Measurements from ENCODE around the gene ITLN1. TPM values are rescaled to one million over a fixed set of nuclear protein-coding genes. Genes with fewer than 3 reads are reported as not detected.

Gene ITLN1
- total RNA-seq, 1 experiment from 2014 or later = not detected

GRCh38 chr1:160850541-160850940, 34.4 kb downstream of the ITLN1 start:
- BruUV-seq (replicated peaks) = no TSS peak
- no peak for DNase-seq
- TF ChIP-seq CTCF (IDR thresholded peaks at IDR 0.05; ENCODE audit: unreplicated experiment) = no peak
- Mint-ChIP-seq H3K9me3 (ENCODE audit: low read depth, unreplicated experiment) (peaks cover 2% of the 10 kb centered on the region), H3K27me3 (ENCODE audit: unreplicated experiment) (peaks cover 19% of the 10 kb centered on the region), H3K4me3 (ENCODE audit: low read depth, unreplicated experiment) (no peak overlapping the region), H3K4me1 (ENCODE audit: low read depth, unreplicated experiment) (peaks cover under 1% of the 10 kb centered on the region), H3K36me3 (ENCODE audit: insufficient read depth, unreplicated experiment) (no peaks in the 10 kb centered on the region), H3K27ac (ENCODE audit: unreplicated experiment) (no peak overlapping the region)
- intact Hi-C loops (cut with micrococcal nuclease; ENCODE audit: unreplicated experiment) = no loop called here
- CTCF ChIA-PET = interaction anchor here (1.0 kb wide), 1 partner anchor 102 kb away, joined by 3 read pairs; no protein-coding TSS in a partner anchor

- no TSS peak for BruUV-seq (replicated peaks)
- Mint-ChIP-seq H3K36me3 (ENCODE audit: insufficient read depth, unreplicated experiment) (no peaks in the 10 kb centered on the region), H3K27ac (ENCODE audit: unreplicated experiment) (no peak overlapping the region), H3K4me1 (ENCODE audit: low read depth, unreplicated experiment) (peaks cover 28% of the 10 kb centered on the region), H3K4me3 (ENCODE audit: low read depth, unreplicated experiment) (no peak overlapping the region), H3K9me3 (ENCODE audit: low read depth, unreplicated experiment) (peaks cover 5% of the 10 kb centered on the region), H3K27me3 (ENCODE audit: unreplicated experiment) (peaks cover 19% of the 10 kb centered on the region)
- CTCF ChIA-PET = no interaction called here
- intact Hi-C loops (cut with micrococcal nuclease; ENCODE audit: unreplicated experiment) = no loop called here
- TF ChIP-seq CTCF (IDR thresholded peaks at IDR 0.05; ENCODE audit: unreplicated experiment) = no peak
- DNase-seq = no peak
Measured at GRCh38 chr1:160846281-160846680, 38.7 kb downstream of the ITLN1 start.

- intact Hi-C loops (cut with micrococcal nuclease; ENCODE audit: unreplicated experiment) = no loop called here
- H3K27ac Mint-ChIP-seq (ENCODE audit: unreplicated experiment) = peak overlapping the region; percentile 51
- TF ChIP-seq CTCF (IDR thresholded peaks at IDR 0.05; ENCODE audit: unreplicated experiment) = no peak
- H3K27me3 Mint-ChIP-seq (ENCODE audit: unreplicated experiment) = peaks cover 19% of the 10 kb centered on the region
- CTCF ChIA-PET = no interaction called here
- H3K4me3 Mint-ChIP-seq (ENCODE audit: low read depth, unreplicated experiment) = no peak overlapping the region
- peaks cover 28% of the 10 kb centered on the region for H3K4me1 Mint-ChIP-seq (ENCODE audit: low read depth, unreplicated experiment)
- peak; percentile 28 for DNase-seq
- BruUV-seq (replicated peaks) = no TSS peak
- no peaks in the 10 kb centered on the region for H3K36me3 Mint-ChIP-seq (ENCODE audit: insufficient read depth, unreplicated experiment)
- H3K9me3 Mint-ChIP-seq (ENCODE audit: low read depth, unreplicated experiment) = peaks cover 5% of the 10 kb centered on the region
Measured at GRCh38 chr1:160844447-160845232, 40.3 kb downstream of the ITLN1 start.

- Mint-ChIP-seq H3K27ac (ENCODE audit: unreplicated experiment) (no peak overlapping the region), H3K9me3 (ENCODE audit: low read depth, unreplicated experiment) (peaks cover 3% of the 10 kb centered on the region), H3K36me3 (ENCODE audit: insufficient read depth, unreplicated experiment) (no peaks in the 10 kb centered on the region), H3K4me3 (ENCODE audit: low read depth, unreplicated experiment) (no peak overlapping the region), H3K4me1 (ENCODE audit: low read depth, unreplicated experiment) (peaks cover 59% of the 10 kb centered on the region), H3K27me3 (ENCODE audit: unreplicated experiment) (no peaks in the 10 kb centered on the region)
- TF ChIP-seq CTCF (IDR thresholded peaks at IDR 0.05; ENCODE audit: unreplicated experiment) = no peak
- DNase-seq = no peak
- intact Hi-C loops (cut with micrococcal nuclease; ENCODE audit: unreplicated experiment) = no loop called here
- CTCF ChIA-PET = no interaction called here
- BruUV-seq (replicated peaks) = no TSS peak
Measured at GRCh38 chr1:160841079-160841478, 43.9 kb downstream of the ITLN1 start.

Measured in Calu3 (cell line).